ENCODE results near the gene IL32. TPM values are rescaled to one million over a fixed set of nuclear protein-coding genes. Genes with fewer than 3 reads are reported as not detected.

IL32 gene
- total RNA-seq, 2 donors from 2014 or later, result 2.0 to 4.0 TPM

DNA sequence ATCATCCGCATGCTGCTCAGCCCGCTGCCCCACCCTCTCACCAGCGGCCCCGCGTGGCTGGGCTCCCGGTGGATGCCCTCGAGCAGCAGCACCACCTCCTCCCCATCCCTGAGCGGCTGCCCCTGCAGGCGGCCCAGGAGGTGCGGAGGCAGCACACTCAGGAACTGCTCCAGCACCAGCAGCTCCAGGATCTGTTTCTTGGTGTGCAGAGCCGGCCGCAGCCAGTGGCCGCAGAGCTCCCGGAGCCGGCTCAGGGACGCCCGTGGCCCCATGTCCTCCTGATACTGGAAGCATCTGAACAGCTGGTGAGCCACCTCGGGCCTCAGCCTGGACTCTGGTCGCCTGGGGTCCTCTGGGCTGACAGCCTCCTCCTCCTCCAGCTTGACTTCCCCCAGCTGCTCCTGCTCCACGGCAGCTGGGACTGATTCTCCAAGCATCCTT is 27.1 kb downstream of the IL32 start:
- Mint-ChIP-seq H3K27me3 (ENCODE audit: insufficient read depth) (no peaks in the 10 kb centered on the region), H3K4me1 (peaks cover 13% of the 10 kb centered on the region), H3K4me3 (no peak overlapping the region), H3K9me3 (no peaks in the 10 kb centered on the region), H3K27ac (no peak overlapping the region), H3K36me3 (ENCODE audit: low read depth) (peaks cover 44% of the 10 kb centered on the region)
- Histone ChIP-seq H3K4me1 (ENCODE audit: control insufficient read depth, insufficient read depth, low read length) (peaks cover 3% of the 10 kb centered on the region), H3K27ac (ENCODE audit: low read depth, low read length) (no peak overlapping the region), H3K27me3 (ENCODE audit: control insufficient read depth, insufficient read depth, low read length, poor library complexity, severe bottlenecking) (no peaks in the 10 kb centered on the region), H3K9me3 (ENCODE audit: control insufficient read depth, low read length) (no peaks in the 10 kb centered on the region), H3K36me3 (ENCODE audit: control insufficient read depth, insufficient read depth, low read length) (peaks cover 6% of the 10 kb centered on the region), H3K9ac (ENCODE audit: extremely low read depth, low read length, poor library complexity, severe bottlenecking) (no peak overlapping the region), H3K4me3 (ENCODE audit: low read length) (no peak overlapping the region)
- WGBS, 2 experiments (ENCODE audit: insufficient coverage in 1 of 2, insufficient read length in 1 of 2), result 88 to 95% methylated on average over 9 to 20 of the region's 20 CpGs
- DNase-seq, result no peak
- TF ChIP-seq, protein P1, sequence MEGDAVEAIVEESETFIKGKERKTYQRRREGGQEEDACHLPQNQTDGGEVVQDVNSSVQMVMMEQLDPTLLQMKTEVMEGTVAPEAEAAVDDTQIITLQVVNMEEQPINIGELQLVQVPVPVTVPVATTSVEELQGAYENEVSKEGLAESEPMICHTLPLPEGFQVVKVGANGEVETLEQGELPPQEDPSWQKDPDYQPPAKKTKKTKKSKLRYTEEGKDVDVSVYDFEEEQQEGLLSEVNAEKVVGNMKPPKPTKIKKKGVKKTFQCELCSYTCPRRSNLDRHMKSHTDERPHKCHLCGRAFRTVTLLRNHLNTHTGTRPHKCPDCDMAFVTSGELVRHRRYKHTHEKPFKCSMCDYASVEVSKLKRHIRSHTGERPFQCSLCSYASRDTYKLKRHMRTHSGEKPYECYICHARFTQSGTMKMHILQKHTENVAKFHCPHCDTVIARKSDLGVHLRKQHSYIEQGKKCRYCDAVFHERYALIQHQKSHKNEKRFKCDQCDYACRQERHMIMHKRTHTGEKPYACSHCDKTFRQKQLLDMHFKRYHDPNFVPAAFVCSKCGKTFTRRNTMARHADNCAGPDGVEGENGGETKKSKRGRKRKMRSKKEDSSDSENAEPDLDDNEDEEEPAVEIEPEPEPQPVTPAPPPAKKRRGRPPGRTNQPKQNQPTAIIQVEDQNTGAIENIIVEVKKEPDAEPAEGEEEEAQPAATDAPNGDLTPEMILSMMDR (conservative IDR thresholded peaks at IDR 0.05), result no peak

DNA sequence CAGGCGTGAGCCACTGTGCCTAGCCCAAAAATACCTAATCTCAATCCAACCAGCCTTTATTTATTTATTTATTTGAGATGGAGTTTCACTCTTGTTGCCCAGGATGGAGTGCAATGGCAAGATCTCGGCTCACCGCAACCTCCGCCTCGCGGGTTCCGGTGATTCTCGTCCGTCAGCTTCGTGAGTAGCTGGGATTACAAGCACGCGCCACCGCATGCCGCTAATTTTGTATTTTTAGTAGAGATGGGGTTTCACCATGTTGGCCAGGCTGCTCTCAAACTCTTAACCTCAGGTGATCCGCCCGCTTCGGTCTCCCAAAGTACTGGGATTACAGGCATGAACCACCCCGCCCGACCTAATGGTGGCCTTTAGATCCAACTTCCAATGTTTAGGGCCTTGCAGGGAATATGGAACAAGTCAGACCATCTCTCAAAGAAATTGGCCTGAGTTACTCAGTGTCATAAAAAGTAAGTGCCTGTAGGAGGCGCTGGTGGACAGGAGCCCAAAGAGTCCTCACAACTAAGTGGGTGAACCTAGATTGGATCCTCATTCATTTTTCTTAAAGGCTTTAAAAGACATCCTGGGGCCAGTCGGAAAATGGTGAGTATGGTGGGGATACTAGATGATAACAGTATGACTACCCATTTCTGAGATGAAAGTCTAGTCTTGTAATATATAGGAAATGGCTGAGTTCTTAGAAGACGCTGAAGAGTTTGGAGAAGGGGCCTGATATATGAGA is 29.0 kb downstream of the IL32 start:
- Histone ChIP-seq H3K9ac (ENCODE audit: extremely low read depth, low read length, poor library complexity, severe bottlenecking) (no peak overlapping the region), H3K27ac (ENCODE audit: low read depth, low read length) (no peak overlapping the region), H3K27me3 (ENCODE audit: control insufficient read depth, insufficient read depth, low read length, poor library complexity, severe bottlenecking) (no peaks in the 10 kb centered on the region), H3K36me3 (ENCODE audit: control insufficient read depth, insufficient read depth, low read length) (peaks cover 6% of the 10 kb centered on the region), H3K4me1 (ENCODE audit: control insufficient read depth, insufficient read depth, low read length) (peaks cover 7% of the 10 kb centered on the region), H3K4me3 (ENCODE audit: low read length) (no peak overlapping the region), H3K9me3 (ENCODE audit: control insufficient read depth, low read length) (no peaks in the 10 kb centered on the region)
- peaks cover 36% of the 10 kb centered on the region for H3K36me3 Mint-ChIP-seq (ENCODE audit: low read depth)
- TF ChIP-seq, protein P1 (conservative IDR thresholded peaks at IDR 0.05), result peak; percentile 85
- H3K27me3 Mint-ChIP-seq (ENCODE audit: insufficient read depth), result no peaks in the 10 kb centered on the region
- no peak overlapping the region for H3K27ac Mint-ChIP-seq
- H3K4me3 Mint-ChIP-seq, result no peak overlapping the region
- 91 to 92% methylated on average over 14 to 22 of the region's 22 CpGs for WGBS, 2 experiments (ENCODE audit: insufficient coverage in 1 of 2, insufficient read length in 1 of 2)
- no peaks in the 10 kb centered on the region for H3K9me3 Mint-ChIP-seq
- H3K4me1 Mint-ChIP-seq, result peaks cover 14% of the 10 kb centered on the region
- peak; percentile 83 for DNase-seq

DNA sequence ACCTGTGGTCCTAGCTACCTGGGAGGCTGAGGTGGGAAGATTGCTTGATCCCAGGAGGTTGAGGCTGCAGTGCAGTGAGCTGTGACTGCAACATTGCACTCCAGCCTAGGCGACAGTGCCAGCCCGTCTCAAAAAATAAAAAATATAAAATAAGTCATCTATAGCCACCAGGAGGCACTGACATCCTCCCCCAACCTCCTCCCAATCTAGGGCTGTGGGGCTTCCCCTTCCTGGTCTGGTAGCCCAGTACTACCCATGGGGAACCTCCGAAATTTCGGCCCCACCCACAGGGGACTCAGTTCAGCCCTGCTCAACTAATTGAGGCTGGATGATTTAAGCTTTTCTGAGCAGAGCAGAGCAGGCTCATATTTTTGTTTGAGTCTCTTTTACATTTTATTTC is 30.4 kb downstream of the IL32 start:
- H3K36me3 Mint-ChIP-seq (ENCODE audit: low read depth), result peaks cover 29% of the 10 kb centered on the region
- no peak overlapping the region for H3K9ac ChIP-seq (ENCODE audit: extremely low read depth, low read length, poor library complexity, severe bottlenecking)
- peak; percentile 59 for DNase-seq
- H3K27ac Mint-ChIP-seq, result no peak overlapping the region
- H3K9me3 Mint-ChIP-seq, result no peaks in the 10 kb centered on the region
- H3K27me3 Mint-ChIP-seq (ENCODE audit: insufficient read depth), result no peaks in the 10 kb centered on the region
- H3K4me1 ChIP-seq (ENCODE audit: control insufficient read depth, insufficient read depth, low read length), result peaks cover 10% of the 10 kb centered on the region
- WGBS, 2 experiments (ENCODE audit: insufficient coverage in 1 of 2, insufficient read length in 1 of 2), result 88 to 93% methylated on average over 2 to 4 of the region's 4 CpGs
- TF ChIP-seq, protein P1 (conservative IDR thresholded peaks at IDR 0.05), result peak; percentile 48
- no peak overlapping the region for H3K27ac ChIP-seq (ENCODE audit: low read depth, low read length)
- no peak overlapping the region for H3K4me3 Mint-ChIP-seq
- H3K4me1 Mint-ChIP-seq, result peaks cover 16% of the 10 kb centered on the region
- H3K9me3 ChIP-seq (ENCODE audit: control insufficient read depth, low read length), result no peaks in the 10 kb centered on the region
- H3K27me3 ChIP-seq (ENCODE audit: control insufficient read depth, insufficient read depth, low read length, poor library complexity, severe bottlenecking), result no peaks in the 10 kb centered on the region
- H3K4me3 ChIP-seq (ENCODE audit: low read length), result no peak overlapping the region
- peaks cover 4% of the 10 kb centered on the region for H3K36me3 ChIP-seq (ENCODE audit: control insufficient read depth, insufficient read depth, low read length)

All from endodermal cell (in vitro differentiated cells).